DMS153 (cell line): ENCODE data around the gene ZNF142.
A peak's percentile ranks its signal among the peaks of the same experiment; 100 is the strongest.

Experiments used
- DNase-seq: peaks from one replicate; lab custom pipeline; 2025; lab: John Stamatoyannopoulos, UW

Gene ZNF142

GRCh38 chr2:218655751-218656150, 3.7 kb downstream of the ZNF142 start:
- DNase-seq: no peak

- DNase-seq: no peak
These were observed 10.7 kb downstream of the ZNF142 start for GRCh38 chr2:218648787-218649100.

- DNase-seq: no peak
These were observed 11.2 kb downstream of the ZNF142 start for GRCh38 chr2:218648088-218648786.

- no peak for DNase-seq
These were observed 14.3 kb downstream of the ZNF142 start for GRCh38 chr2:218645126-218645525.

GRCh38 chr2:218644721-218645120, 14.7 kb downstream of the ZNF142 start:
- no peak for DNase-seq

GRCh38 chr2:218643751-218644310, 15.6 kb downstream of the ZNF142 start:
- DNase-seq: no peak

GRCh38 chr2:218642786-218643185, 16.6 kb downstream of the ZNF142 start:
- no peak for DNase-seq

- no peak for DNase-seq
These were observed 17.2 kb downstream of the ZNF142 start for GRCh38 chr2:218642121-218642656.

- no peak for DNase-seq
These were observed 21.1 kb downstream of the ZNF142 start for GRCh38 chr2:218638372-218638771.

GRCh38 chr2:218635719-218636118, 23.7 kb downstream of the ZNF142 start:
- no peak for DNase-seq

GRCh38 chr2:218631837-218632236, 27.6 kb downstream of the ZNF142 start:
- no peak for DNase-seq

- DNase-seq: no peak
These were observed 31.5 kb downstream of the ZNF142 start for GRCh38 chr2:218627939-218628338.

GRCh38 chr2:218626369-218626768, 33.1 kb downstream of the ZNF142 start:
- DNase-seq: no peak

- no peak for DNase-seq
These were observed 36.1 kb downstream of the ZNF142 start for GRCh38 chr2:218623366-218623705.

GRCh38 chr2:218622606-218623365, 36.6 kb downstream of the ZNF142 start:
- no peak for DNase-seq

GRCh38 chr2:218621007-218621406, 38.4 kb downstream of the ZNF142 start:
- DNase-seq: no peak

GRCh38 chr2:218618102-218618860, 41.1 kb downstream of the ZNF142 start:
- no peak for DNase-seq

- DNase-seq: no peak
These were observed 43.5 kb downstream of the ZNF142 start for GRCh38 chr2:218615868-218616315.

- DNase-seq: peak; percentile 16
These were observed 51.8 kb downstream of the ZNF142 start, which contains the start of gene PLCD4 for GRCh38 chr2:218607436-218608115. TSS of gene PLCD4 (plus strand) at chr2:218607899. CDS start at chr2:218615740, 7,841 bp downstream.

- DNase-seq: peak; percentile 82
These were observed 54.0 kb downstream of the ZNF142 start for GRCh38 chr2:218605432-218605831.
